ENCODE measurements around the gene BRAF.

GRCh38 chr7:140746751-140747150 lies 178.0 kb downstream of the BRAF start:
- TF ChIP-seq CTCF (IDR thresholded peaks at IDR 0.05), result no peak
- TF ChIP-seq POLR2AphosphoS5 (IDR thresholded peaks at IDR 0.05), result no peak

All from prostate gland (tissue), 2 donors.